ACC112 (cell line): Measurements from ENCODE around the gene SERPINA1.

ENCODE experiments used
- H2AFZ ChIP-seq: fragments of 200-600 bp; sonication (generic); one replicate; pipeline ENCODE4 v1.6.0; 2017; ENCODE audit warnings: antibody characterized with exemption, low read length; ENCODE audit not compliant: unreplicated experiment
- H3K27ac ChIP-seq: fragments of 200-600 bp; sonication (generic); 2 replicates; pipeline ENCODE4 v1.5.1; 2014; ENCODE audit warnings: low read depth, mild to moderate bottlenecking, antibody characterized with exemption, low read length, moderate library complexity
- H3K27me3 ChIP-seq: fragments of 200-600 bp; sonication (generic); 2 replicates; pipeline ENCODE4 v1.6.1; 2014; ENCODE audit warnings: mild to moderate bottlenecking, antibody characterized with exemption, low read length, moderate library complexity, mixed read lengths; ENCODE audit not compliant: insufficient read depth
- H3K36me3 ChIP-seq: fragments of 200-600 bp; sonication (generic); 2 replicates; pipeline ENCODE4 v1.6.1; 2016; ENCODE audit warnings: mild to moderate bottlenecking, antibody characterized with exemption, low read length, moderate library complexity, mixed read lengths; ENCODE audit not compliant: insufficient read depth
- H3K4me1 ChIP-seq: fragments of 200-600 bp; sonication (generic); one replicate; pipeline ENCODE4 v1.6.1; 2016; ENCODE audit warnings: low read length, mixed read lengths; ENCODE audit not compliant: insufficient read depth, unreplicated experiment, control insufficient read depth
- H3K4me3 ChIP-seq: fragments of 200-600 bp; sonication (generic); 2 replicates; pipeline ENCODE4 v1.5.1; 2014; ENCODE audit warnings: mild to moderate bottlenecking, low read depth, low read length
- H3K79me2 ChIP-seq: fragments of 200-600 bp; sonication (generic); one replicate; pipeline ENCODE4 v1.6.0; 2016; ENCODE audit warnings: low read length; ENCODE audit not compliant: control insufficient read depth, unreplicated experiment, insufficient read depth

Gene SERPINA1

DNA sequence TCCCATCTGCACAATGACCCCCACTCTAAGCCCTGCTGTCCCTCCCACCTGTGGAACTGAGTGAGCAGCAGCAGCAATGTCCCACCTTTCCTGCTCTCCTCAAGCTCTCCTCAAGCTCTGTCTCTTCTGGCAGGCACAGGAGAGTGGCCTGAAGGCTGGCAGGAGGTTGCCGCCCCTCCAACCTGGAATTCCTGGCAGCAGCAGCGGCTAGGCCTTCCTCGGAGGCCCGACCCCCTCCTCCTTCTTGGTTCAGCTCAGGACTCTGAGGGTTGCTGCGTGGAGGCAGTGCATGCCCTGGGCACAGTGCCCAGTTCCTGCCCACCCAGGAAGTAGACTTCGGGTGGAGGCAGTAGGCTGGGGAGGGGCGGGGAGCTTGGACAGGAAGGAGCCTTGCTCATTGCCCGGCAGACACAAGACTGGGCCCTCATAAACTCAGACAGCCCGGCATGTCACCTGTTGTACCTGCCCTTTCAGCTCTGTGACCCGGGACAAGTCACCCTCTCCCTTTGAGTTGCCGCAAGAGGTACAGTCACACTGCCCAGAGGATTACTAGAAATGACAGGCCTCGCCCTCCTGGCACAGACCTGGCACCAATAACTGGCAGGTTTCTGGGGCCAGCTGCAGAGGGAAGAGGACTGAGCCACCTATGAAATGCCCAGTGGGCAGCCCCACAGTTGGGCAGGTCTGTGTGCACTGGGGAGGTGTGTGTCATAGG lies 2.1 kb upstream of the SERPINA1 start:
- no peaks in the 10 kb centered on the region for H3K79me2 ChIP-seq
- no peak overlapping the region for H3K27ac ChIP-seq
- no peaks in the 10 kb centered on the region for H3K36me3 ChIP-seq
- peaks cover 60% of the 10 kb centered on the region for H3K4me1 ChIP-seq
- no peak overlapping the region for H3K4me3 ChIP-seq
- H2AFZ ChIP-seq, result no peak overlapping the region
- no peaks in the 10 kb centered on the region for H3K27me3 ChIP-seq

DNA sequence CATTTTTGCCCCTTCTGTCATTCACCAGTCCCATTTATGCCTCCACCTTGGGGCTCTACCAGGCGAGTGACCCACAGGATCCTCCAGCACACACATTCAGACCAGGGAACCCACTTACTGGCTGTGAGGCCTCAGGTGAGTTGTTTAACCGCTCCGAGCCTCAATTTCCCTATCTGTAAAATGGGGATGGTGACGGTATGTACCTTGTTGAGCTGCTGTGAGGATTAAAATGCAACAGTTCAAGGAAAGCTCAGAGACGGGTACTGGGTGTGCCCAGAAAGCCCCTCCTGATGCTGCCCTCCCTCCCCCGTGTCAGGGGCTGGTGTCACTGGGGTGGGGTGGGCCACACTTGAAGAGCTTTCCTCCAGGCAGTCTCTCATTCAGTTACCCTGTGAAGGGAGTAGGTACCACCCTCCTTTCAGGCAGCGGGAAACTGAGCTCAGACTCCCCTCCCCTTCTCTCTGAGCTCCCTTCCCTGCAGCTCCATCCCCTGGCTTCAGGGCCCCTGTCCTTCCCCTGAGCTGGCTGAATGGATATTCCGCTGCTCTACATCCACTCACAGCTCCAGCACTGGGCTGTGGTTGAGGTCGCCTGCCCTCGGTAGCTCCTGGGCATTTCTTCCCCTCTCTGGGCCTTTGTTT lies 1.4 kb upstream of the SERPINA1 start:
- no peak overlapping the region for H3K4me3 ChIP-seq
- no peaks in the 10 kb centered on the region for H3K79me2 ChIP-seq
- no peaks in the 10 kb centered on the region for H3K27me3 ChIP-seq
- no peak overlapping the region for H3K27ac ChIP-seq
- no peak overlapping the region for H2AFZ ChIP-seq
- peaks cover 53% of the 10 kb centered on the region for H3K4me1 ChIP-seq
- no peaks in the 10 kb centered on the region for H3K36me3 ChIP-seq

DNA sequence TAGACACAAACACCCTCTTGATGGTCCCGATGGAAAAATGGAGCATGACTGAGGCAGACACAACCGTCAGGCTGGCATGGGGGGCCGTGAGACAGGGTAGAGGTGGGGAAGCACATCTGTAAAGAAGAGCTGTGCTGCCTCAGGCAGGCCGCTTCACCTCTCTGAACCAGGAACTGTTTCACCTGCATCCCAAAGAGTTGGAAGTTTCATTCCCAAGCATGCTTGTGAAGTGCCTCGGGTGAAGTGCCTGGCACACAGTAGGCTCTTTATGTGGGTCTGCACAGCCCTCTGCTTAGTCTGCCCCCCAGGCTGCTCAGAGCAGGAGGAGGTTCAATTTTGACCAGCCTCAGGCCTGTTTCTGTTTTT lies 685 bp upstream of the SERPINA1 start:
- no peak overlapping the region for H3K27ac ChIP-seq
- no peaks in the 10 kb centered on the region for H3K79me2 ChIP-seq
- no peak overlapping the region for H2AFZ ChIP-seq
- H3K4me3 ChIP-seq, result no peak overlapping the region
- H3K4me1 ChIP-seq, result peaks cover 45% of the 10 kb centered on the region
- no peaks in the 10 kb centered on the region for H3K27me3 ChIP-seq
- H3K36me3 ChIP-seq, result no peaks in the 10 kb centered on the region

DNA sequence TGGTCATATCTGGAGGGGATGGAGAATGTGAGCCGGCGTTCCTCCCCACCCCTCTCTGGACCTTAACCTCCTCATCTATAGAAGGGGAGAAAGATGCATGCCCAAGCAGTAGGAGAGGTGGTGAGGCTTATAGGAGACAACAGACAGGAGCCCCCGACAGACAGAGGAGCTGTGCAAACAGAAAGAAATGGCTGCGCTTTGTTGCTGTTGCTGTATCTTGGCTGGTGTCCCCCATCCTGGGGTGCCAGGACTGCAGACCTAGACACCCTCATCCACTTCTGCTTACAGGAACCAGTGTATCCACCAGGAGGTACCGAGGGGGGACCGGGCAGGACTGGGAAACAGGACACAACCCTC lies 397 bp downstream of the SERPINA1 start:
- H3K27ac ChIP-seq, result no peak overlapping the region

DNA sequence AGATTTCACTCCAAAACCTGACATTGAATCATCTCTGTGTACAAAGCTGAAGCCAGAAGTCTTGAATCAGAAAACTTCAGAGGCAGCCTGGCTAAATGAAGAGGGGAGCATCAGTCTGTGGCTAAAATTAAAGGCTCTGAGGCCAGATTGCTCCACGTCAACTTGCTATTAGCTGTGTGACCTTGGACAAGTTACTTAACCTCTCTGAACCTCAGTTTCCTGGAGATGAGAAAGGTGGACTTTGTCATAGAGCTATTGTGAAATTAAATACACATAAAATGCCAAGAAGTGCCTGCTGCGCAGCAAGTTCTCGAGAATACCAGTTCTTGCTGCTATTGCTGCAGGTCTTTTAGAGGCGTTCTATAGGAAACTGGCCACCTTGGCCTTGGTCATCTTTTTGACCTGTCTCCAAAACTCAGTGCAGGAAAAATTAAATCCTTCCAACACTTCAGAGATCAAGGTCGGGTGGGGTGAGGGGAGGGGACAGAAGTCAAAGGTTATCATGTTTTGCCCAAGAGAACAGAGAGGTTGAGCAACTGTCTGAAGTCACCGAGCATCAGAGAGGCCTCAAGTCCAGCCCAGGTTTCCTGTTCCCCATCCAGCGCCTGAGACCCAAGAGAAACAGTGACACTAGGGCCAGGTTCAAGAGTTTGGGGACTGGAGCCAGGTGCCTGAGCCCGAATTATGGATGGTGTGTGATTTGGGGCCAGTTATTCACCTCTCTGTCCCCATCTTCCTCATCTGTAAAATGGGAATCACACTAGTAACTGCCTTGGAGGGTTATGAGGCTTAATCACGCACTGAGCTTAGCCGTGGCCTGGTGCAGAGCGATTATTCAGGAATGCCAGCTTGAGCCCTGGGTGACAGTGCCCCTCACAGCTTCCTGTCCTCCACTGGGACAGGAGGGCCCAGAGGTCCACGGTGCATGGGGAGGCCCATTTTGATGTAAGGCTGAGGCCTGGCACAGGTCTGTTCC lies 1.1 kb downstream of the SERPINA1 start:
- H3K27me3 ChIP-seq, result no peaks in the 10 kb centered on the region
- no peak overlapping the region for H2AFZ ChIP-seq
- H3K36me3 ChIP-seq, result no peaks in the 10 kb centered on the region
- H3K27ac ChIP-seq, result no peak overlapping the region
- H3K79me2 ChIP-seq, result no peaks in the 10 kb centered on the region
- peaks cover 30% of the 10 kb centered on the region for H3K4me1 ChIP-seq
- H3K4me3 ChIP-seq, result no peak overlapping the region

More for the DNA sequence above, 397 bp downstream of the SERPINA1 start:
- no peak overlapping the region for H2AFZ ChIP-seq
- H3K79me2 ChIP-seq, result no peaks in the 10 kb centered on the region
- H3K27me3 ChIP-seq, result no peaks in the 10 kb centered on the region
- no peak overlapping the region for H3K4me3 ChIP-seq
- H3K4me1 ChIP-seq, result peaks cover 37% of the 10 kb centered on the region
- no peaks in the 10 kb centered on the region for H3K36me3 ChIP-seq

DNA sequence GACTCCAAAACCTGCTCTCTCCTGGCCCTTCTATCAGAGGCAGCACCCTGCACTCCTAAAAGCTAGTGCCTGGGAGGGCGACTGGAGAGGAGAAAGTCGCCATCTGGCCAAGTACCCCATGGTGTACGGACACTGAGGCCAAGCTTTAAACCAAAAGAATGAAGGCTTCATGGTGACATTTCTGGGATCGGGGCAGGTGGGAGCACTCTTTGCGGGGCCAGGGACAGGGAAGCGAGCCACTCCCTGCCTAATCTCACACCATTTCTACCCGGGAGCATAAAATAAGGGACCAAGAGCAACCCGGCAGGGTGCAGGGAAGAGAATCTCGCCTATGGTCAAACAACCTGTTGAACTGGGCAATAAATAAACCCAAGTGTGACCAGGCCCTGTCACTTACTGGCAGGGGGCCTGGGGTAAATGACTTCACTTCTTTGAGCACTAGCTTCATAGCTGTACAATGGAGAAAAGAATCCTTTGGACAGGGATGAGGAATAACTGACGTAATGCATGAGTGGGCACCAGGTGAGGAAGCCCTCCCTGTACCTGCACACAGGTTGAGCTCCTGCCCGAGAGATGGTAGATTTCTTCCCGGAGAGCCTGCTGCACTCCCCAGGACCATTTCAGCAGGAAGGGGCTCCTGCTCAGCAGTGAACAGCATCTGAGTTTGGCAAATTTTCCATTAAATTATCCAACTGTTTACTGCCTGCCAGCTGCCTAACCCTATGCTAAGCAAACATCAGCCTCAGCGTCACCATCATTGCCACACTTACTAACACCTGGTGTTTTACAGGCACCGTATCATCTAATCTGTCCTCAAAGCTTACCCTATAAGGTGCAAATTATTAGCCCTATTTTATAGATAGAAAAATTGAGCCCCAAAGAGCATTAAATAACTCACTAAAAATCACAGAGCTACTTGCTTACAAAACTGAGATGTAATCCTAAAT lies 2.0 kb downstream of the SERPINA1 start:
- Histone ChIP-seq H3K27ac (no peak overlapping the region), H3K79me2 (no peaks in the 10 kb centered on the region), H3K4me1 (peaks cover 20% of the 10 kb centered on the region)

DNA sequence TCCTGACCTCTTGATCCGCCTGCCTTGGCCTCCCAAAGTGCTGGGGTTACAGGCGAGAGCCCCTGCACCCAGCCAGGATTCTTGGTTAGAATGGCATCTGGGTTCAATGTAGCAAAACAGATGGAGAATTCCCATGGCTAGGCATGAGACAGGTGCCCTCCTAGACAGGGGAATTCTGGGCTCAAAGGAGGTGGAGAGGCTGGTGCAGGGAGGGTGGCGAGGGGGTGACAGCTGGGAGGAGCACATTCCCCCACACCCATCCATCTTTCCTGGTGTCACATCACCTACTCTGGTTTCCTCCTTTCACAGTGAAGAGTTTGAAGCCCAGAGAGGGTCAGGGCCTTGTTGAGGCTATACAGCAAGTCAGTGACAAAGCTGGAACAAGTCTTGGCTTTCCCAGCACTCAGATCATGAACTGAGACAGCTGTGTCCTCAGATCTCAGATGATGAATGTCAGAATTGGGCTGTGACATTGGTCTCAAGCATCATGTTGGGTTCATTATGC lies 2.8 kb downstream of the SERPINA1 start:
- Histone ChIP-seq H2AFZ (no peak overlapping the region), H3K36me3 (no peaks in the 10 kb centered on the region), H3K27ac (no peak overlapping the region), H3K4me3 (no peak overlapping the region), H3K79me2 (no peaks in the 10 kb centered on the region), H3K27me3 (no peaks in the 10 kb centered on the region), H3K4me1 (peaks cover 13% of the 10 kb centered on the region)

More for the DNA sequence above, 2.0 kb downstream of the SERPINA1 start:
- H3K4me3 ChIP-seq, result no peak overlapping the region
- no peak overlapping the region for H2AFZ ChIP-seq
- H3K36me3 ChIP-seq, result no peaks in the 10 kb centered on the region
- no peaks in the 10 kb centered on the region for H3K27me3 ChIP-seq

DNA sequence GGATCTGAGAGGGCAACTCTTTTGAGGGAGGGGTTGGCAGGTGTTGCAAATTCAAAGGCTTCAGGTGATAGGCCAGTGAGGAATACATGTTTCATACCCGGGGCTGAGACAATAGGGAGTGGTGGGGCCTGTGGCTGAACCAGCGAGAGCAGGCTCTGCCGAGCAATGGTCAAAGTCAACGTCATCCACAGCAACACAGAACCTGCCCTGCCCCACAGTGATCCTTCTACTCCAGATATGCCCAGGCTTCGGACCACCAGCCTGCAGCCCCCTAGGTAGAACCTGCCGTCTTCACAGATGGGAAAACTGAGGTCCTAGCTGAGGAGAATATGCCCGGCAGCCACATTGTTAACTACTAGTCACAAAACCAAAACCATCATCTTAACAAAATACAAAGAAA lies 4.1 kb downstream of the SERPINA1 start:
- H3K27me3 ChIP-seq, result no peaks in the 10 kb centered on the region
- H2AFZ ChIP-seq, result no peak overlapping the region
- peaks cover 7% of the 10 kb centered on the region for H3K4me1 ChIP-seq
- H3K27ac ChIP-seq, result no peak overlapping the region
- no peaks in the 10 kb centered on the region for H3K79me2 ChIP-seq
- H3K4me3 ChIP-seq, result no peak overlapping the region
- no peaks in the 10 kb centered on the region for H3K36me3 ChIP-seq

DNA sequence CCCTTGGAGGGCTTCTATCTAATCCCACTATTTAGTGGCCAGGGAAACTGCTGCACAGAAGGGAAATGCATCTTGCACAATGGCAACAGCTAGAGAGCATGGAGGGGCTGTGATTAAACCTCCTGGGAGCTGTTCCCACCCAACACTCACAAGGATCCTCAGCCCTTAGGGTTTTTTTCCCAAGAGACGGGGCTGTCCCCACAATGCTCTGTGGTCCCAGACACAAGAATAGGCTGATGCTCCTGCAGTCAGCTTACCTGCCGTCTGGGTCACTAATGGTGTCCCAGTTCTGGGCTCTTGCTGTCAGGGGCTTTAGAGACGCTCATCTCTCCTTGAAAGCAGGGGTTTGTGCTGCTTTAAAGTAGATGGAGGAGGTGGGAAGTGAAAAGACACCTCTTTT lies 4.6 kb downstream of the SERPINA1 start:
- Histone ChIP-seq H3K4me3 (no peak overlapping the region), H3K27me3 (no peaks in the 10 kb centered on the region), H2AFZ (no peak overlapping the region), H3K4me1 (peaks cover 4% of the 10 kb centered on the region), H3K79me2 (no peaks in the 10 kb centered on the region), H3K36me3 (no peaks in the 10 kb centered on the region), H3K27ac (no peak overlapping the region)
